WERI-Rb-1 (cell line): ENCODE measurements around the gene TSPEAR.
"Not testable (repeated sequence)": the region's sequence is repeated elsewhere in the genome, so short reads cannot be mapped to it uniquely, and the experiment has no call there.

Experiments
- DNase-seq: peaks from one replicate; pipeline ENCODE4 v3.0.0-alpha.2; 2020
- H3K27ac ChIP-seq: fragments of 250-450 bp; sonication (Bioruptor Pico); 2 replicates; pipeline ENCODE4 v1.5.1; 2020; ENCODE audit warnings: mild to moderate bottlenecking, moderate library complexity
- H3K27me3 ChIP-seq: fragments of 250-450 bp; sonication (Bioruptor Pico); 2 replicates; pipeline ENCODE4 v1.5.1; 2021; ENCODE audit warnings: mild to moderate bottlenecking, low read depth, moderate library complexity; ENCODE audit not compliant: insufficient read depth, severe bottlenecking
- H3K36me3 ChIP-seq: fragments of 250-450 bp; sonication (Bioruptor Pico); 2 replicates; pipeline ENCODE4 v1.5.1; 2020; ENCODE audit warnings: mild to moderate bottlenecking, moderate library complexity
- H3K4me3 ChIP-seq: 2 replicates; pipeline ENCODE4 v1.5.1; 2011; ENCODE audit warnings: low read depth, mild to moderate bottlenecking, control low read depth, low read length
- H3K9me3 ChIP-seq: fragments of 250-450 bp; sonication (Bioruptor Pico); 2 replicates; pipeline ENCODE4 v1.5.1; 2021; ENCODE audit warnings: mild to moderate bottlenecking, moderate library complexity; ENCODE audit not compliant: severe bottlenecking
- CTCF ChIP-seq: IDR thresholded peaks from 2 replicates; pipeline ENCODE4 v1.5.1; 2011; ENCODE audit warnings: low read depth, mild to moderate bottlenecking, control low read depth, inconsistent platforms, low read length

TSPEAR gene

GRCh38 chr21:44558695-44559094, 152.7 kb downstream of the TSPEAR start, which contains the start of gene KRTAP10-3:
KRTAP10-3 (minus strand) TSS chr21:44558795; CDS start chr21:44558715, 80 bp downstream.
- no peak within 1 kb of the TSS for H3K4me3 ChIP-seq
- no peaks in the 10 kb centered on the region for H3K36me3 ChIP-seq
- no peak within 1 kb of the TSS for H3K27ac ChIP-seq
- H3K27me3 ChIP-seq, result no peaks in the 10 kb centered on the region
- TF ChIP-seq CTCF, result no peak
- peaks cover 9% of the 10 kb centered on the region for H3K9me3 ChIP-seq
- no peak for DNase-seq

- H3K4me3 ChIP-seq, H3K27me3 ChIP-seq, H3K36me3 ChIP-seq, DNase-seq, H3K27ac ChIP-seq: not testable (repeated sequence)
- H3K9me3 ChIP-seq, result peaks cover 13% of the 10 kb centered on the region
These were observed 153.1 kb downstream of the TSPEAR start for GRCh38 chr21:44558329-44558675.

- Histone ChIP-seq H3K27ac (no peak overlapping the region), H3K4me3 (no peak overlapping the region), H3K27me3 (no peaks in the 10 kb centered on the region), H3K36me3 (no peaks in the 10 kb centered on the region), H3K9me3 (peaks cover 13% of the 10 kb centered on the region)
- no peak for DNase-seq
- no peak for TF ChIP-seq CTCF
These were observed 153.7 kb downstream of the TSPEAR start for GRCh38 chr21:44557491-44558328.

DNA sequence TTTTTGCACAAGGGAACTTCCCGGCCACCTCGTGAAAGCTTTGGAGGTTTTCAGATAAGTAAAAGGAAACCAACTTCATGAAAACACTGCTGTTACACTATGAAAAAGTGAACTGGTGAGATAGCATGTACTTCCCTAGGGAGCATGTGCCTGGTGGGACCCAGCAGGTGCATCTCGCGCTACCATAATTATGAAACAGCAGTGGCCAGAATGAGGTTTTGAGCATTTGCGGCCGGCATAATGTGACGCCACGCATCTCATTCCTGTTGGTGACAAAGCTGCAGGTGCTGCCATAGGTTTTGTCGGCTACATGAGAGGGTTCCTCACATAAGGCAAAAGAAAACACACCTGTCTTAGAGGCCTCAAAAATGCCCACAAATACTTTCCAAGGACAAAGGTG, 154.5 kb downstream of the TSPEAR start:
- no peak for TF ChIP-seq CTCF
- H3K4me3 ChIP-seq, result no peak overlapping the region
- no peak overlapping the region for H3K27ac ChIP-seq
- no peaks in the 10 kb centered on the region for H3K27me3 ChIP-seq
- no peak for DNase-seq
- H3K36me3 ChIP-seq, result no peaks in the 10 kb centered on the region
- H3K9me3 ChIP-seq, result peaks cover 13% of the 10 kb centered on the region

DNA sequence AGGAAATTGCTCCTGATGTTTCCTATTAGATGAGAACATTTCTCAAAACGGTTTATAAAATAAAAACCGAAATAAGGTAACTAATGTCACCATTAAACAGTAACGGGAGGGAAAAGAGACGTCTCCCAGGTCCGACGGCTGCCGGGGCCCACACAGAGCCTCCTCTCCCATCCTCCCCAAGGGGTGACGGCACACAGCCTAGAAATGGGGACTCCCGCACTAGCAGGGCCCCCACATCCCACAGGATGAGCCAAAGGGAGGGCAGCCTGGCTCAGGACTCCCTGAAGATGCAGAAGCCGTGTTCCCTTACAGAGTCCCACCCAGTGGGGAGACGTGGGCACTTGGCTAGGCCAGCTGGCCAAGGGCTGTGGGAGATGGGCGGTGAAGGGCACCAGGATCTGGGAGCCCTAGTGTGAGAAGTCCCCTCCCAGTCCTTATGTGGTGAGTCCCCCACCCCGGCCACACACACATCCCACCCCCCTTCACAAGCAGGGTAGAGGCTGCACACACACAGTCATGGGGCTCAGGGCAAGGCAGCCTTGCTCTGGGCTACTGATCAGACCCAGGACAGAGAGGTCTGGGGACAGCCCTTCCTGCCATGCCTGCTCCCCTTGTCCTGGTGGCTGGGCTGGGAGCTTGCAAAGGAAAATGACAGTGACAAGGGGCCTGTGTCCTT, 156.0 kb downstream of the TSPEAR start:
- TF ChIP-seq CTCF, result no peak
- Histone ChIP-seq H3K27ac (no peak overlapping the region), H3K36me3 (no peaks in the 10 kb centered on the region), H3K4me3 (no peak overlapping the region), H3K9me3 (peaks cover 13% of the 10 kb centered on the region), H3K27me3 (no peaks in the 10 kb centered on the region)
- DNase-seq, result no peak

DNA sequence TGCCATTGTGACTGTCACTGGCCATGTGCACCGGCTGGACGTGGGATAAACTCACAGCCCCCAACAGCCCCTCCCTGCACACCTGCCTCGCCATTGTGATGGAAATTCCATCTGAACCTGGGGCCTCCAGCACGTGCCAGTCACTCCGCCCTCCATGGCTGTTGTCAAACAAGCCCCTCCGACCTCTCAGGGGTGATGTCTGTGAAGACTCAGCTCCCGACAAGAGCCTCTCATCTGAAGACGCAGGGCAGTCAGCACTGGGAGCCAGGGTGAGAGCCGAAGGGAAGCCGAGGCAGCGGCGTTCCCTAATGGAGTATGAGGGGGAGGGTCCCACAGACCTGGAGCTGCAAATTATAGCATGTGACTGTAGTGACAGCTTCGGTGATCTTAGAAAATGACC, 158.7 kb downstream of the TSPEAR start:
- Histone ChIP-seq H3K27ac (no peak overlapping the region), H3K4me3 (no peak overlapping the region), H3K9me3 (peaks cover 15% of the 10 kb centered on the region), H3K27me3 (no peaks in the 10 kb centered on the region), H3K36me3 (no peaks in the 10 kb centered on the region)
- no peak for TF ChIP-seq CTCF
- DNase-seq, result no peak
